Measurements from ENCODE around the gene INPPL1.
"Not testable (repeated sequence)": the region's sequence is repeated elsewhere in the genome, so short reads cannot be mapped to it uniquely, and the experiment has no call there.

INPPL1 gene

DNA sequence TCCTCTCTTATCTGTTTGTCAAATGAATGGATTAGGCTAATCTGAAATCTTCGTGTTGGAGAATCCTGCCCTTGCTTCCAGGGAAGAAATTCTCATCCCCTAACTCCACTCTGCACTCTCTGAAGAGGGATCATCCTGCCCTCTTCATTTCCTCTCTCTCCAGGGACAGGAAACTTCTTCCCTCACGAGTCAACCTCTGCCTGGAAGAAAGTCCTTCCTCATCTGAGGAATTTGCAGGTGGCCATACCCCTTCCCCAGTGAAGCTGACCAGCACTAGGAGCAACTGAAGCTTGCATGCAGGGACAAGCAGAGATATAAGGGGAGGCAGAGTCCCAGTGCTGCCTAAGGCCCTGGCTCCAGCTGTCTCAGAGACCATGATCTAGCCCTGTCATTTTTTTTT is 23.0 kb downstream of the INPPL1 start:
- DNase-seq = no peak

DNA sequence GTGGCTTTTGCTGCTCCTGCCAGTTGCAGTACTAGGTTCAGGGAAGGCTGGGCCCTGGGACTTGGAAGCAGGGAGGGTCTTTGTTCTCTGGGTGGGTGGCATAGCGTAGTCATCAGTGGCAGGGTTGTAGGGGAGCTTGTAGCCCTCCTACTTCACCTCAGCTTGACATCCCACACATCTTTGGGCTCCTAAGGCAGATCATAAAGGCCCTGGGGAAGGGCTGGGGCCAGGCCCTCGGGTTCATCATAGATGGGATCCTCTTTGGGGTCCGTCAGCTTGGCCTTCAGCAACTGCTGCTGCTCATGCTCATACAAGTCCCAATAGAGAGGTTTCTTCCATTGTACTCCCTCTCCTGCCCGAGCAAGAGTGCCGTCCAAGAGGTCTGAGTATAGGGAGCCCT is 25.4 kb downstream of the INPPL1 start:
- DNase-seq = no peak

GRCh38 chr11:72250661-72251464 is 26.3 kb downstream of the INPPL1 start:
- no peak for DNase-seq

- no peak for DNase-seq
These were observed 27.0 kb downstream of the INPPL1 start for GRCh38 chr11:72251614-72252013.

GRCh38 chr11:72253392-72253791 is 28.8 kb downstream of the INPPL1 start:
- DNase-seq = no peak

GRCh38 chr11:72254299-72254993 is 29.9 kb downstream of the INPPL1 start:
- DNase-seq = no peak

DNA sequence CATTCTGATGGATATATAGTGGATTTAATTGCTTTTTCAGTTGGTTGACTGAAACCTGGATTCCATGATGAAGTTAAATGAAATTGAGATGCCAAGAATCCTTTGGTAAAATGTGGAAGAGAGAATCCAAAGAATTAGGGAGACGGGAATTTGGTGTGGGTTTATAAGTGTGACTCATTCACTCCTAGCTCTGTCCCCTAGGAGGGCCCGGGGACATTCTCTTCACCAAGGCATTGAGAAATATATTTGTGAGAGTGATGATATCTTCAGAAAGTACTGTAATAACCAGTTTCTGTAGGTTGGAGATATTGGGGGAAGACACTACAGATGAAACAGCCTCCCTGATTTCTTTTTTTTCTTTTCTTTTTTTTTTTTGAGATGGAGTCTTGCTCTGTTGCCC is 33.0 kb downstream of the INPPL1 start:
- DNase-seq = no peak

DNA sequence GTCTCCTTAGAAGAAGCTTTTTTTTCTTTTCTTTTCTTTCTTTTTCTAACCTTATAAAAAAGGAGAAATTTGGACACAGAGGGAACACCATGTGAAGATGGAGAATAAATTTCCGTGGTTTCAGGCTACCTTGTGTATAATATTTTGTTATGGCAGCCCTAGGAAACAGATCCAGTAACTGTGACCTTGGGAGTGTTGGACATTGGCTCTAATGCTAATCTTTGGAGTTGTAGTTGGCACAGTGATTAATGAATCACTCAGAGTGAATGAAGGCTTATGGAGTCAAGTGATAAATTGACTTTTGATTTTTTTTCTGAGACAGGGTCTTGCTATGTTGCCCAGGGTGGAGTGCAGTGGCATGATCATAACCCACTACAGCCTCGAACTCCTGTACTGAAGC is 34.9 kb downstream of the INPPL1 start:
- DNase-seq = no peak

GRCh38 chr11:72260574-72260973 is 36.0 kb downstream of the INPPL1 start:
- no peak for DNase-seq

DNA sequence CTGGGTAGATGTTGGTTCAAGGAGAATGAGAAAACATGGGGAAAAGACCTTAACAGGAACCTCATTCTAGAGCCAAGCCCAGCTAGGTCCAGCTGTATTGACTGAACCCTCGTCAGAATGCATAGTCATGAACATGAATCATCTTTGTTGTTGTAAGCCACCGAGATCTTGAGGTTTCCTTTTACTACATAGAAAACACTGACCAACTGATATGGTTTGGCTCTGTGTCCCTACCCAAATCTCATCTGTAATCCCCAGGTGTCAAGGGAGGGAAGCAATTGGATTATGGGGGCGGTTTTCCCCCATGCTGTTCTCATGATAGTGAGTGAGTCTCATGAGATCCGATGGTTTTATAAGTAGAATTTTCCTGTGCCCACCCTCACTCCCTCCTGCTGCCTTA is 38.8 kb downstream of the INPPL1 start:
- no peak for DNase-seq

- no peak for DNase-seq
These were observed 41.4 kb downstream of the INPPL1 start for GRCh38 chr11:72265951-72266350.

DNA sequence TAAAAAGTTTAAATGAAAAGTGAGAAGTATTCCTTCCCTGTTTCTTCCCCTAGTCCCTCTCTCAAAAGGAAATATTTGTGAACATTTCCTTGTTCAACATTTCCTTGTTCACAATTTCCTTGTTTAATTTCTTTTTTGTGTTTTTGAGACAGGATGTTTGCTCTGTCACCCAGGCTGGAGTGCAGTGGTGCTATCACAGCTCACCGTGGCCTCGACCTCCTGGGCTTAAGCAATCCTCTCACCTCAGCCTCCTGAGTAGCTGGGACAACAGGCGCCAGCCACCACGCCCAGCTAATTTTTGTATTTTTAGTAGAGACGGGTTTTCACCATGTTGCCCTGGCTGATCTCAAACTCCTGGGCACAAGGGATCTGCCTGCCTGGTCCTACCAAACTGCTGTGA is 42.4 kb downstream of the INPPL1 start:
- DNase-seq = not testable (repeated sequence)

GRCh38 chr11:72267956-72268617 is 43.5 kb downstream of the INPPL1 start:
- DNase-seq = no peak

GRCh38 chr11:72271980-72272379 is 47.4 kb downstream of the INPPL1 start:
- no peak for DNase-seq

GRCh38 chr11:72274435-72274834 is 49.9 kb downstream of the INPPL1 start:
- DNase-seq = no peak

- no peak for DNase-seq
These were observed 54.3 kb downstream of the INPPL1 start for GRCh38 chr11:72278905-72279304.

GRCh38 chr11:72280037-72280436 is 55.5 kb downstream of the INPPL1 start:
- DNase-seq = no peak

- DNase-seq = no peak
These were observed 56.3 kb downstream of the INPPL1 start for GRCh38 chr11:72280726-72281315.

- no peak for DNase-seq
These were observed 59.4 kb downstream of the INPPL1 start for GRCh38 chr11:72283947-72284346.

DNA sequence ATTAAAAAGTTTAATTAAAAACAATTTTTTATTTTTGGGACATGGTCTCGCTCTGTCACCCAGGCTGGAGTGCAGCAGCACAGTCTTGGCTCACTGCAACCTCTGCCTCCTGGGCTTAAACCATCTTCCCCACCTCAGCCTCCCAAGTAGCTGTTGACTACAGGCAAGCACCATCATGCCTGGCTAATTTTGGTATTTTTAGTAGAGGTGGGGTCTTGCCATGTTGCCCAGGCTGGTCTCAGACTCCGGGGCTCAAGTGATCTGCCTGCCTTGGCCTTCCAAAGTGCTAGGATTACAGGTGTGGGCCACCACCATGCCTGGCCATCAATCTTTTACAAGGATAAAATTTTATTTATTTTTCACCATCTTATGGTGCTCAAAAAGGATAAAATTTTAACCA is 62.7 kb downstream of the INPPL1 start:
- DNase-seq = no peak
